Prostate gland (tissue), 2 donors: ENCODE data around the gene PCDHGC3.

Source experiments
- POLR2A ChIP-seq: fragments of 450-650 bp; IDR thresholded peaks from one replicate; pipeline ENCODE4 v1.6.1; 2016; ENCODE audit warnings: antibody characterized with exemption, mild to moderate bottlenecking
- TF ChIP-seq, protein P1 (sequence below), 4 experiments: fragments of 200-600 bp in 2 of 4; fragments of 450-650 bp in 2 of 4; sonication (generic) in 2 of 4; IDR thresholded peaks; 1 replicate in 3 of 4; 2 replicates in 1 of 4; pipeline ENCODE4 v1.5.1; 2016 to 2019; ENCODE audit warnings: antibody characterized with exemption in 4 of 4, mild to moderate bottlenecking in 2 of 4, moderate library complexity in 2 of 4

GRCh38 chr5:141484310-141484640 lies 8.5 kb downstream of the PCDHGC3 start:
- TF ChIP-seq, protein P1, sequence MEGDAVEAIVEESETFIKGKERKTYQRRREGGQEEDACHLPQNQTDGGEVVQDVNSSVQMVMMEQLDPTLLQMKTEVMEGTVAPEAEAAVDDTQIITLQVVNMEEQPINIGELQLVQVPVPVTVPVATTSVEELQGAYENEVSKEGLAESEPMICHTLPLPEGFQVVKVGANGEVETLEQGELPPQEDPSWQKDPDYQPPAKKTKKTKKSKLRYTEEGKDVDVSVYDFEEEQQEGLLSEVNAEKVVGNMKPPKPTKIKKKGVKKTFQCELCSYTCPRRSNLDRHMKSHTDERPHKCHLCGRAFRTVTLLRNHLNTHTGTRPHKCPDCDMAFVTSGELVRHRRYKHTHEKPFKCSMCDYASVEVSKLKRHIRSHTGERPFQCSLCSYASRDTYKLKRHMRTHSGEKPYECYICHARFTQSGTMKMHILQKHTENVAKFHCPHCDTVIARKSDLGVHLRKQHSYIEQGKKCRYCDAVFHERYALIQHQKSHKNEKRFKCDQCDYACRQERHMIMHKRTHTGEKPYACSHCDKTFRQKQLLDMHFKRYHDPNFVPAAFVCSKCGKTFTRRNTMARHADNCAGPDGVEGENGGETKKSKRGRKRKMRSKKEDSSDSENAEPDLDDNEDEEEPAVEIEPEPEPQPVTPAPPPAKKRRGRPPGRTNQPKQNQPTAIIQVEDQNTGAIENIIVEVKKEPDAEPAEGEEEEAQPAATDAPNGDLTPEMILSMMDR (IDR thresholded peaks at IDR 0.05): no peak
- no peak for TF ChIP-seq POLR2A
